Motor neuron (in vitro differentiated cells): ENCODE data around the gene ZNF236. TPM values are rescaled to one million over a fixed set of nuclear protein-coding genes. Genes with fewer than 3 reads are reported as not detected.

ENCODE experiments used
- ATAC-seq, 8 experiments: fragments of 200-7000 bp; cut with Tn5 transposase; replicated peaks in 6 of 8; 2 replicates each; pipeline ENCODE4 v1.8.0; 2021; ENCODE audit warnings: mild to moderate bottlenecking in 8 of 8, moderate library complexity in 8 of 8
- H3K27ac ChIP-seq, 2 donors: fragments of 250-450 bp; sonication (Bioruptor Pico); 2 replicates each; pipeline ENCODE4 v1.9.0; 2021; ENCODE audit warnings: antibody characterized with exemption in 2 of 2, mild to moderate bottlenecking in 2 of 2, moderate library complexity in 1 of 2
- H3K4me1 ChIP-seq, 2 donors: fragments of 250-450 bp; sonication (Bioruptor Pico); replicated peaks in 1 of 2; 2 replicates each; pipeline ENCODE4 v1.6.1; 2021; ENCODE audit warnings: antibody characterized with exemption in 2 of 2, mild to moderate bottlenecking in 2 of 2, moderate library complexity in 1 of 2
- H3K4me3 ChIP-seq, 5 donors: fragments of 250-450 bp; sonication (Bioruptor Pico); 2 replicates each; pipeline ENCODE4 v1.9.0; 2021; ENCODE audit warnings: antibody characterized with exemption in 5 of 5, mild to moderate bottlenecking in 5 of 5, moderate library complexity in 4 of 5
- whole genome bisulfite sequencing, 10 experiments: fragments of 450-650 bp; shearing (Covaris generic); methylation state at CpG; one replicate each; pipeline ENCODE4 v1.0.0; 2022; 5-methylcytosine and 5-hydroxymethylcytosine counted together
- in situ Hi-C, 9 experiments: fragments of 400-800 bp; cut with MboI; loops; one replicate each; pipeline ENCODE4 v1.15.0; 2021; ENCODE audit warnings: low sequenced_read_pairs in 9 of 9, low pct_unique_long_range_greater_than_20kb in 2 of 9; ENCODE audit not compliant: unreplicated experiment in 9 of 9
- total RNA-seq, 8 experiments: library from RNA; unstranded; fragments of 300-600 nt; gene quantifications; 2 replicates each; pipeline versions ENCODE4 v1.2.3 to v1.2.4, GENCODE V29; 2022

The ZNF236 gene
- total RNA-seq, 8 experiments from 2014 or later: 4.2 to 18.7 (median 11.0) TPM

DNA sequence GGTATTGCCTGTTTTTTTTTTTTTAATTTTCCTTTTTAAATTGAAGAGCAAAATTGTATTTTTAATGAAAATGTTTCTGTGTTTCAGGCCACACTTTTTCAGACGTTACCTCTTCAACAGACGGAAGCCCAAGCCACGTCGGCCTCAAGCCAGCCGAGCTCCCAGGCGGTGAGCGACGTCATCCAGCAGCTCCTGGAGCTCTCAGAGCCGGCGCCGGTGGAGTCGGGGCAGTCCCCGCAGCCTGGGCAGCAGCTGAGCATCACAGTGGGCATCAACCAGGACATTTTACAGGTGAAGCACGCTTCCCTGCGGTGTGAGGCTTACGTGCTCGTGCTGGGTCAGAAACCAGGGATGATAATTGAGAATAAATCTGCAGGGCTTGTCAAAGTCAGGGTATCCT lies 57.7 kb downstream of the ZNF236 start:
- Histone ChIP-seq H3K4me3 (no peak overlapping the region), H3K4me1 (no peaks in the 10 kb centered on the region), H3K27ac (no peak overlapping the region)
- no peak for ATAC-seq
- in situ Hi-C loops: no loop called here
- WGBS, 10 experiments: 80 to 100% (median 95%) methylated on average over 1 to 17 of the region's 17 CpGs; no CpG with 5 or more reads in 3 of the 10 experiments

DNA sequence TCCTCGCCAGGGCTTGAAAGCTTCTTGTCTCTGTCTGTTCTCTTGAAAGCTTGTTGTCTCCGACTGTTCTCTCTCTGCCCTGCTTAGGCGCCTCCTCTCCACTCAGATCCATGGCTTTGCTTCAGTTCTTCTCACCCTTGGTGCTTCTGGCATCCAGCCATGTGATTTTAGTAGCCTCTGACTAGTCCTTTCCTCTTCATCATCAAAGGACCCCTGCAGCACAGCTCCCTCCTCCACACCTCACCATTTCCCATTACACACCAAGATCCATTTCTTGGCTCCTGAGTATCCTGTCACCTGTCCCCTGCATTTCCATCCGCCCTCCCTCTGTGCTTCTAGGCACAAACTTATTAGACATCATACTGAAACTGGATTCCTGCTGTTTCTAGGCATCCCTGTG lies 59.4 kb downstream of the ZNF236 start:
- Histone ChIP-seq H3K27ac (no peak overlapping the region), H3K4me1 (no peaks in the 10 kb centered on the region), H3K4me3 (no peak overlapping the region)
- ATAC-seq: no peak
- in situ Hi-C loops: no loop called here
- 71 to 100% (median 96%) methylated on average over 2 to 4 of the region's 4 CpGs; no CpG with 5 or more reads in 1 of the 10 experiments for WGBS, 10 experiments

DNA sequence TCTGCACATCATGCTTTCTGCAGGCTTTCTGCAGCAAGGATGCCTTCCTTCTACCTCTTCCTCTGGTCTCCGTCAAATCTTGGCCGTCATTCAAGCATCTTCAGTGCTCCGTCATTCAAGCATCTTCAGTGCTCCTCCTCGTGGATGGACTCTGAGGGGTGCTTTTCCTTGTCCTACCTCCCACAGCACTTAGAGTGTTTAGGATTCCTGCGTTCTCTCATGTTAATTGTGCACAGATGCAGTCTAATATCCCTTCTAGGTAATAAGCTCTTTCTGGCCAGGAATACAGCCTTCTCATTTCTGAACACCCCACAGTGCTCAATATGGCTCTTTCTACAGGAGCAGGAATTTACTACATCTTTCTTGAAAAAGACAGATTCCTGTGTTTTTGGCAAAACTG lies 59.8 kb downstream of the ZNF236 start:
- in situ Hi-C loops: no loop called here
- 61 to 100% (median 73%) methylated on average over 1 to 5 of the region's 5 CpGs; no CpG with 5 or more reads in 1 of the 10 experiments for WGBS, 10 experiments
- ATAC-seq: no peak
- no peak overlapping the region for H3K27ac ChIP-seq
- no peak overlapping the region for H3K4me3 ChIP-seq
- H3K4me1 ChIP-seq: no peaks in the 10 kb centered on the region

DNA sequence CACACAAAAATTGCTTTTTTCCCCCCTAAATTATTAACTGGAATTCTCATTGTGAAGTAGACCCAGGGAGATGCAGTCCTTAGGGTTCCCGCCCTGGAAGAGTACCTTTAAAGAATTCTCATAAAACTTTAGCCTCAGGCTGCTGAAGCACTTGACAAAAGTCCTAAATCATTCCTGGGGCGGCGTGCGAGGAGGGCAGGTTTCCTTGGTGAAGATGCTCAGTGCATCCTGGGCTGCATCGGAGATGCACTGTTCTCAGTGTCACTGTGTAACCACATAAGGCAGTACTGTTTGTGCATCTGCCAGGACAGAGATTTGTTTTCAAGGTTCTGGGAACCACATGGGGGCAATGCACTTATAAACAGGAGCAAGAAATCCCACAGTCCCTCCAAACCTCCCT lies 62.6 kb downstream of the ZNF236 start:
- in situ Hi-C loops: no loop called here
- WGBS, 10 experiments: 85 to 100% (median 100%) methylated on average over 1 to 5 of the region's 5 CpGs; no CpG with 5 or more reads in 3 of the 10 experiments

DNA sequence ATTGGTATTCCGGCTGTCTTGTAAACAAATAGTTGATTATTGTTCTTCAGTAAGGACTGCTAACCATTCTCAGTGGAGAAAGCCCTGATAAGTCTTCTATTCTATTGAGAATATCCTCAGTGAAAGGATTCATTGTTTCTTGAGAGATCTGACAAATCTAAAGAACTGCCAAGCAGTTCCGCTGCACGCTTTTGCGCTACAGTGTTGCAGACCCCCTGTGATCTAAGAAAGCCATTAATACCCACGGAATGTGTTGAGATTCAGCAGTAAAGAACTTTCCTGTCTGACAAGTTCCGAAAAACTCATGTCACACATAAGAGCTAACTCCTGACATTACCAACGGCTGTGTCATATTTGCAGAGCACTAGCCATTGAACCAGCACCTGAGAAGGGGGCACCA lies 63.8 kb downstream of the ZNF236 start:
- in situ Hi-C loops: no loop called here
- no peak overlapping the region for H3K4me3 ChIP-seq
- ATAC-seq: no peak
- WGBS, 10 experiments: 0 to 100% (median 89%) methylated on average over 1 to 7 of the region's 7 CpGs; no CpG with 5 or more reads in 1 of the 10 experiments
- H3K4me1 ChIP-seq: no peaks in the 10 kb centered on the region
- no peak overlapping the region for H3K27ac ChIP-seq

More for the DNA sequence above, 62.6 kb downstream of the ZNF236 start:
- Histone ChIP-seq H3K4me3 (no peak overlapping the region), H3K4me1 (no peaks in the 10 kb centered on the region), H3K27ac (no peak overlapping the region)
- ATAC-seq: no peak

DNA sequence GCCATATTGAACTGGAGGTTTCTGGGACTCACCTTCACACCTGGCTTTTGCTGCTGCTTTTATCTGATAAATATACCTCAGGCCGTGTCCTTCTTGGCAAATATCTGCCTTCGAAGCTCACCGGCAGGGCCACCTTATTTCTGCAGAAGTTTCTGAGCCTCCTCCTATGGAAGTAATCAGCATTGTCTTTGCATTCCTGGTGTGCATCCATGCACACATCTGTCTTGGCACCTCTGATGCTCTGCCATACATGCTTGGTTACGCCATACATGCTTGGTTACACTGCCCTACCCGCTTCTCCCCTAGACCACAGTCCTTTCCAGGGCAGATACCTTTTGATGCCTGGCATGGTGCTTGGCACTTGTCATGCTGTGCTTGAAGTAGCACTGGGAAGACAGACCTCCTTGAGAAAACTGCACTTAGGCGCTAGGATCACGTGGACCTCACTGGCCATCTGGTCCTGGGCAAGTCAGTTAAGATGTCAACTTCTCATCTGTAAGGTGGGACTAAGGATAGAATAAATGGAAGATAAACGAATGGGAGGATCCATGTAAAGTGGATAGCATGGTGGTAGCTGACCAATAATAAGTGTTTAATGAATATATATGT lies 66.8 kb downstream of the ZNF236 start:
- H3K4me1 ChIP-seq: peaks cover 3 to 5% of the 10 kb centered on the region in 2 donors
- 67 to 100% (median 100%) methylated on average over 1 to 6 of the region's 8 CpGs; no CpG with 5 or more reads in 1 of the 10 experiments for WGBS, 10 experiments
- H3K4me3 ChIP-seq: no peak overlapping the region

DNA sequence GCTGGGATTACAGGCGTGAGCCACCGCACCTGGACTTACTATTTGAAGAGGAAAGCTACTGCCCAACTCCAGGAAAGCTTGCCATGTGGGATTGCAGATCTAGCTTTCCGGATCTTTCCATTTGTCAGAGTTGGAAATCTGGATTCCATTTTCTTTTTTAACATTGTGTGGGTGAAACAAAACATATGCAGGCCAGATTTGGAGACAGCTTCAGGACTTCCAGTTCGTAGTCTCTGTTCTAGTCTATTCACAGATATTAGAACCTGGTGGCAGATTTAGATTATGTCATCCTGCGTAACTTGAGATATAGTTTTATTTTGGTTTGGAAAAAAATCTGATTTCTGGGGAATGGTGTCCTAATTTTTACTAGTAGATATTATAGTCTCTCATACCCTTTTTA lies 70.5 kb downstream of the ZNF236 start:
- Histone ChIP-seq H3K4me3 (no peak overlapping the region), H3K27ac (no peak overlapping the region), H3K4me1 (peaks cover 9 to 14% of the 10 kb centered on the region in 2 donors)
- in situ Hi-C loops: no loop called here
- 83 to 100% (median 100%) methylated on average over 1 to 4 of the region's 5 CpGs; no CpG with 5 or more reads in 3 of the 10 experiments for WGBS, 10 experiments
- no peak for ATAC-seq

More for the DNA sequence above, 66.8 kb downstream of the ZNF236 start:
- in situ Hi-C loops: no loop called here
- ATAC-seq: no peak
- no peak overlapping the region for H3K27ac ChIP-seq

DNA sequence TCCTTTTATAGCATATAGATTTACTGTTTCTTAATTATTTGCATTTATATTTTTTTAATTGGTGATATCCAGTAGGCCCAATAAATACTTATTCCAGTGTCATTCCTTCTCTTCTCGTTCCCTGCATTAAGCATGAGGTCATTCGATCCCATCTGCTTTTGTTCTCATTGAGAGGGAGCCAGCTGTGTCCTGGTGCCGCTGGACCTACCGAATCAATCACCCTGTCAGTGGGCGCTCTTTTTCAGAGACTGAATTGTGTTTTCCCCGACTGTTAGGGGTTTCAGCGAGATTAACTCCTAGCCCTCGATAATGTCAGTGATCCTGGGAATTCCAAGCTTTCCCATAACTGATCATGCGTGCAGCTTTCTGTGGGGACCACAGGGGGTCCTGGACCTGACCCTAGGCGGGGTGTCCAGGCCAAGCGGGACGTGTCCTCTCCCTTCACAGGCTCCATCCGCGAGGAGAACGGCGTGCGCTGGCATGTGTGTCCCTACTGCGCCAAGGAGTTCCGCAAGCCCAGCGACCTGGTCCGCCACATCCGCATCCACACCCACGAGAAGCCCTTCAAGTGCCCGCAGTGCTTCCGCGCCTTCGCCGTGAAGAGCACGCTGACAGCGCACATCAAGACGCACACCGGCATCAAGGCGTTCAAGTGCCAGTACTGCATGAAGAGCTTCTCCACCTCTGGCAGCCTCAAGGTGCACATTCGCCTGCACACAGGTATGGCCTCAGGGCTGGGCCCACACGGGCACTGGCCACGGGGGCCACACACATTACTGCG lies 72.4 kb downstream of the ZNF236 start:
- Histone ChIP-seq H3K4me1 (peaks cover 9 to 14% of the 10 kb centered on the region in 2 donors), H3K4me3 (no peak overlapping the region), H3K27ac (peak overlapping the region; percentile 79 to 82)
- WGBS, 10 experiments: 2 to 100% (median 71%) methylated on average over 2 to 19 of the region's 37 CpGs
- peak in 5 of 8 experiments; percentile 97 to 98 (median 98) for ATAC-seq
- in situ Hi-C loops: no loop called here

DNA sequence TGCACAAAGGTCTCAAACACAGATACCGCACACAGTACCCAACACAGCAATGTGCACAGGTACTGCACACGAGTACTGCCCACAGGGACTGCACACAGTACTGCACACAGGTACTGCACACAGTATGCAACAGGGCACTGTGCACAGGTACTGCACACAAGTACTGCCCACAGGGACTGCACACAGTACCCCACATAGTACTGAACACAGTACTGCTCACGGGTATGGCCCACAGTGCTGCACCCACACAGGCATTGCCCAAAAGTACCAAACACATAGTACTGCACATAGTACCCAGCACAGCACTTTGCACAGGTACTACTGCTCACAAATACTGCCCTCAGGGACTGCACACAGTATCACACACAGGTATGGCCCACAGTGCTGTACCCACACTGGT lies 73.1 kb downstream of the ZNF236 start:
- Histone ChIP-seq H3K4me3 (no peak overlapping the region), H3K27ac (peak overlapping the region in 1 of 2 donors; percentile 79), H3K4me1 (peaks cover 9 to 14% of the 10 kb centered on the region in 2 donors)
- WGBS, 10 experiments: 71 to 100% methylated on average over 1 of the region's 3 CpGs; no CpG with 5 or more reads in 8 of the 10 experiments
- ATAC-seq: no peak
- in situ Hi-C loops: no loop called here

DNA sequence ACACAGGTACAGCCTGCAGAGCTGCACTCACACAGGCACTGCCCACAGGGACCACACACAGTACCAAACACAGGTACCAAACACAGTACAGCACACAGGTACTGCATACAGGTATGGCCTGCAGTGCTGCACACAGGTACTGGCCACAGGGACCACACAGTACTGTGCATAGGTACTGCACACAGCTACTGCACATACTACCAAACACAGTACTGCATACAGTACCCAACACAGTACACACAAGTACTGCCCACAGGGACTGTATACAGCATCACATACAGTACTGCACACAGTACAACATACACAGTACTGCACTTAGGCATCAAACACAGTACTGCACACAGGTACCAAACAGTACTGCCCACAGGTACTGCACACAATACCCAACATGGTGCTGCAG lies 74.3 kb downstream of the ZNF236 start:
- Histone ChIP-seq H3K27ac (no peak overlapping the region), H3K4me1 (peaks cover 9 to 14% of the 10 kb centered on the region in 2 donors), H3K4me3 (no peak overlapping the region)
- in situ Hi-C loops: no loop called here
- no peak for ATAC-seq

DNA sequence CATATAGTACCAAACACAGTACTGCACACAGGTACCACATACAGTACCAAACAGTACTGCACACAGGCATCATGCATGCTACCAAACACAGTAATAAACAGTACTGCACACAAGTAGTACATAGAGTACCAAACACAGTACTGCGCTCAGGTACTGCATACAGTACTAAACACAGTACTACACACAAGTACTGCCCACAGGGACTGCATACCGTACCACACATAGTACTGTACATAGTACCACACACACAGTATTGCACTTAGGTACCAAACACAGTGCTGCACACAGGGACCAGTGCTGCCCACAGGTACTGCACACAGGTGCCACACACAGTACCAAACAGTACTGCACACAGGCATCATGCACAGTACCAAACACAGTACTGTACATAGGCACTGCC lies 74.9 kb downstream of the ZNF236 start:
- WGBS, 10 experiments: 40 to 100% (median 100%) methylated on average over 1 to 2 of the region's 2 CpGs; no CpG with 5 or more reads in 5 of the 10 experiments
- H3K4me1 ChIP-seq: peaks cover 9 to 14% of the 10 kb centered on the region in 2 donors
- no peak overlapping the region for H3K4me3 ChIP-seq
- ATAC-seq: no peak
- H3K27ac ChIP-seq: no peak overlapping the region
- in situ Hi-C loops: no loop called here

DNA sequence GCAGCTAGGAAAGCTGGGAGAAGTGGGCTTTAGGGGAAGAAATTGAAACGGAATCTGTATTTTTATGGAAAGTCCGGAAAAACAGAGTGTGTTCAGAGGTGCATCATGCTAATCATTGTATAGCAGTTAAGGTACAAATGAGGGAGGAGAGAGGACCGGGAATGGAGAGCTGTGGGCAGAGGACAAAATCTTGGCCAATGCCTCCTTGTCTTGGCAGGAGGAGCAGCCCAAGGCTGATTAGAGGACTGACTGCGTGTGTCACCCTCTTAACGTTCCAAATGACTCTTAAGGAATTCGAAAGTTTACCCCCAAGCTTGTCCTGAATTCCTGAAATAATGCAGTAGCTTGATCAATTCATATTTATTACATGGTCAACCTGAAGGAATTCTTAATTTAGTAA lies 81.0 kb downstream of the ZNF236 start:
- H3K4me3 ChIP-seq: no peak overlapping the region
- H3K4me1 ChIP-seq: no peaks in the 10 kb centered on the region
- H3K27ac ChIP-seq: no peak overlapping the region
- in situ Hi-C loops: no loop called here
- no peak for ATAC-seq
- 62 to 93% (median 83%) methylated on average over 1 to 6 of the region's 6 CpGs; no CpG with 5 or more reads in 1 of the 10 experiments for WGBS, 10 experiments

DNA sequence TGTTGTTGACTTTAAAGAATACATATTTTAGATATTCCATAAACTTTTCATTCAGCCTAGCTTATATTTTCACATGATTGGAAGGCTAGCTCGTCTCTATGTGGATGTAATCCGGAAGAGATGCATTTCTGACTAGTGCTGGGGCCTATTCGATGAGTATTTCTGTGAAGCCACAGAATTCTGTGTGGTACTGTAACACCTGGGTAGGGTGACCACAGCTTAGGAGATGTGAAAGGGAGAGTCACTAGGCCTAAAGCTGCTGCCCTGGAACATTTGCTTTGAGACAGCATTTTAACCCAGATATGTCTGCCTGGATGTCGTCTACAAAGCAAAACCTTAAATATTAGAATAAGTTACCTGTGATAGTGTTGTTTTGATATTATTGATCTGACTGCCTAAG lies 83.5 kb downstream of the ZNF236 start:
- H3K27ac ChIP-seq: no peak overlapping the region
- 80 to 100% (median 96%) methylated on average over 1 to 4 of the region's 4 CpGs; no CpG with 5 or more reads in 1 of the 10 experiments for WGBS, 10 experiments
- ATAC-seq: no peak
- H3K4me1 ChIP-seq: no peaks in the 10 kb centered on the region
- no peak overlapping the region for H3K4me3 ChIP-seq
- in situ Hi-C loops: no loop called here
